Spleen (tissue), 7 donors: ENCODE data around the gene TCEAL2.

Experiments
- CTCF ChIP-seq, 11 experiments: fragments of 200-600 bp in 7 of 11; fragments of 450-650 bp in 4 of 11; sonication (generic) in 4 of 11; IDR thresholded peaks in 8 of 11; conservative IDR thresholded peaks in 3 of 11; 1 replicate in 7 of 11; 2 replicates in 4 of 11; pipeline versions ENCODE4 v1.4.0 to v1.8.0; 2016 to 2021; ENCODE audit warnings: antibody characterized with exemption in 11 of 11, inconsistent platforms in 4 of 11, mild to moderate bottlenecking in 1 of 11
- POLR2A ChIP-seq, 3 donors: fragments of 450-650 bp; IDR thresholded peaks; one replicate each; pipeline ENCODE4 v1.5.1; 2017; ENCODE audit warnings: antibody characterized with exemption in 3 of 3, mild to moderate bottlenecking in 1 of 3
- POLR2AphosphoS5 ChIP-seq, 3 donors: sonication (generic); formaldehyde crosslinking; IDR thresholded peaks; one replicate each; pipeline ENCODE4 v1.5.1; 2017; ENCODE audit warnings: antibody characterized with exemption in 3 of 3
- donor health status: DM: no; HTN: no; CAD: no; lungs with moderate emphysema.
- donor health status: DM: no; HTN: no; CAD: no.
- donor health status: DM: no; HTN: no; CAD: no.

GRCh38 chrX:102154218-102154860, 28.9 kb downstream of the TCEAL2 start:
- TF ChIP-seq CTCF (IDR thresholded peaks at IDR 0.05 in 8 of 11, conservative IDR thresholded peaks at IDR 0.05 in 3 of 11) (peak in 4 of 11 experiments; percentile 18 to 35 (median 28)), POLR2A (IDR thresholded peaks at IDR 0.05) (no peak), POLR2AphosphoS5 (IDR thresholded peaks at IDR 0.05) (no peak)
